ENCODE data around the gene ZNF888. TPM values are rescaled to one million over a fixed set of nuclear protein-coding genes. Genes with fewer than 3 reads are reported as not detected.
"Not testable (repeated sequence)": the region's sequence is repeated elsewhere in the genome, so short reads cannot be mapped to it uniquely, and the experiment has no call there.

The ZNF888 gene
- total RNA-seq, 4 donors from 2014 or later: 1.3 to 6.6 (median 5.3) TPM

DNA sequence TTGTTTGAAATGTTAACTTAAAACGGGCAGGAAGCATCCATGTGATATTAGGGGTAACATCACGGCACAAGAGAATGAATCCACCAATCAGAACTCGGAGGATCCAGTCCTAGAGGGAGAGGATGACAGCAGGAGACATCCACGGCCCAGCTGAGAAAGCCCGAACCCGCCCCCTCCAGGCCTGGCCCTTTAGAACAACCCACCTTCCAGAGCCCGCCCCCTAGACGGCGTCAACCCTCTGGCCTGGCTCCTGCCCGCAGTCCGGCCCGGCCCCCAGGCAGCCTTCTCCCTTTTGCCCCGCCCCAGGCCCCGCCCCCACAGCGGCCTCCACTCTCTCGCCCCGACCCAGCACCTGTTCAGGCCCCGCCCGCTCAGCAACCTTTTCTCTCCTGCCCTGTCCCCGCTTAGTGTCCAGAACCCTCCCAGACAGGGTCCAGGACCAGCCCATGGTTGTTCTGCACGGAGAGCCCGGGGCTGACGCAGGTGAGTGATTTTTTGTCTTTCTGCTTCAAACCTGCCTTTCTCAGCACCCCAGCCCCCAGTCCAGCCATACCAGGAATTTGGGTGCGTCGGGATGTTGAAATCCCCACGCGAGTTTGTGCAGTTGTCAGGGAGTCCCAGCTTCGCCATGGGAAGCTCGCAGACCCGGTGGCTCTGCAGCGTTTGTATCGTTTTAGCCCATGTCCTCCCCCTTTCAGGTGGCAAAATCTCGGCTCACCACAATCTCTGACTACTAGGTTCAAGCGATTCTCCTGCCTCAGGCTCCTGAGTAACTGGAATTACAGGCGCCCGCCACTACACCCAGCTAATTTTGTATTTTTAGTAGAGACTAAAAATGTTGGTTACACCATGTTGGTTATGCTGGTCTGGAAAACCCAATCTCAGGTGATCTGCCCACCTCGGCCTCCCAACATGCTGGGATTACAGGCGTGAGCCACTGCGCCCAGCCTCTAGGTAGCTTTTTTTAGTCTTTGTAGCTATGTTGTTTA lies 23.4 kb upstream of the ZNF888 start:
- DNase-seq: peak in 1 of 3 donors; percentile 52

DNA sequence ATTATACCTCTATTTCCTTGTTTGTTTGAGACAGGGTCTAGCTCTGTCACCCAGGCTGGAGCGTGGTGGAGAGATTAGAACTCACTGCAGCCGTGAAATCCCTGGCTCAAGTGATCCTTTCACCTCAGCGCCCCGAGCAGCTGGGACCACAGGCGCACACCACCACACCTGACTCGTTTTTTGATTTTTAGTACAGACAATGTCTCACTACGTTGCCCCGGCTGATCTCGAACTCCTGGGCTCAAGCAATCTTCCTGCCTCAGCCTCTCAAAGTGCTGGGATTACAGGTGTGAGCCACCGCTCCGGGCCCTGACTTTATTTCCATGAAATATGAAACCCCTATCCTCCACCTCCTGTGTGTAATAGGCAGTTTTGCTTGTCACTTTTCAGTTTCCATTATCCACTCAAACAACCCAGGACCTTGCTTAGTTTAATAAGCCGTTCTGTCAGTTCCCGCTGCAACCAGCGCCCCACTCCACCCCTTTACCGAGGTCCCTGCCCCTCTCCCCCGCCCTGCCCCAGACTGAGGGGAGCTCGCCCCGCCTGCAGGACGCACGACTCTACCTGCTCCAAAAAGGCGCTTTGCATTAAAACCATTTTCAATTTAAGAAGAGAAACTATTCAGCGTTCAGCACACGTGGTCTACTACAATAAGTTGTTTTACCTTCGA lies 22.6 kb upstream of the ZNF888 start:
- Histone ChIP-seq H3K9me3 (peaks cover 0 to 47% (median 20%) of the 10 kb centered on the region in 4 donors), H3K4me1 (peaks cover 0 to 4% (median 0%) of the 10 kb centered on the region in 4 donors), H3K36me3 (peaks cover 0 to 10% (median 0%) of the 10 kb centered on the region in 3 donors), H3K27ac (no peak overlapping the region), H3K27me3 (no peaks in the 10 kb centered on the region), H3K4me3 (no peak overlapping the region)
- DNase-seq: no peak
- no peak for TF ChIP-seq CTCF (IDR thresholded peaks at IDR 0.05)
- no peak for TF ChIP-seq POLR2A (IDR thresholded peaks at IDR 0.05)

More for the DNA sequence above, 23.4 kb upstream of the ZNF888 start:
- peaks cover 0 to 18% (median 1%) of the 10 kb centered on the region in 3 donors for H3K36me3 ChIP-seq
- H3K27ac ChIP-seq: no peak overlapping the region
- H3K4me1 ChIP-seq: peaks cover 0 to under 1% (median 0%) of the 10 kb centered on the region in 4 donors
- H3K4me3 ChIP-seq: no peak overlapping the region
- no peaks in the 10 kb centered on the region for H3K27me3 ChIP-seq
- no peak for TF ChIP-seq CTCF (IDR thresholded peaks at IDR 0.05)
- TF ChIP-seq POLR2A (IDR thresholded peaks at IDR 0.05): no peak
- H3K9me3 ChIP-seq: peaks cover 0 to 56% (median 22%) of the 10 kb centered on the region in 4 donors

- H3K4me3 ChIP-seq, H3K27ac ChIP-seq, H3K36me3 ChIP-seq, H3K27me3 ChIP-seq, H3K4me1 ChIP-seq, DNase-seq: not testable (repeated sequence)
- peaks cover 0 to 39% (median 16%) of the 10 kb centered on the region in 4 donors for H3K9me3 ChIP-seq
Measured at GRCh38 chr19:52944703-52945493, 21.7 kb upstream of the ZNF888 start.

DNA sequence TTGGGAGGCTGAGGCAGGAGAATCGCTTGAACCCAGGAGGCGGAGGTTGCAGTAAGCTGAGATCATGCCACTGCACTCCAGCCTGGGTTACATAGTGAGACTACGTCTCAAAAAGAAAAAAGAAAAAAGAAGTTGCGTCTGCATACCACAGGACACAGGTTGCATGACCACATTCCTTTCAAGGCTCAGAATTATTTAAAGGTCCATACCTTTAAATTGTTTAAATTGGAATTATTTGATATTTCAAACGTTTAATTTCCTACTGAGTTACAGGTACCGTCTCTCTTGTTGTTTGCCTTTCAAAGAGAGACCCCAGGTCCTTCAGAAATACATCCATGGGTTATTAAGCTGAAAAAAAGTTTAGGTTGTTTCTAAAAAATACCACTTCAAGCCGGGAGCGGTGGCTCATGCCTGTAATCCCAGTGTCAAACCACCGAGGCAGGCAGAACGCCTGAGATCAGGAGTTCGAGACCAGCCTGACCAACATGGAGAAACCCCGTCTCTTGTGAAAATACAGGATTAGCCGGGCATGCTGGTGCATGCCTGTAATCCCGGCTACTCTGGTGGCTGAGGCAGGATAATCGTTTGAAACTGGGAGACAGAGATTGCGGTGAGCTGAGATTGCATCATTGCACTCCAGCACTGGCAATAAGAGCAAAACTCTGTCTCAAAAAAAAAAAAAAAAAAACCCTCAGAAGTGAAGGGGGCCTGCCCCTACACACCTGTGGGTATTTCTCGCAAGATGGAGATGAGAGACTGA lies 20.8 kb upstream of the ZNF888 start:
- no peak for DNase-seq
- Histone ChIP-seq H3K4me3 (no peak overlapping the region), H3K27ac (no peak overlapping the region), H3K9me3 (peaks cover 0 to 34% (median 12%) of the 10 kb centered on the region in 4 donors), H3K36me3 (no peaks in the 10 kb centered on the region), H3K4me1 (peaks cover 0 to 4% (median 0%) of the 10 kb centered on the region in 4 donors), H3K27me3 (no peaks in the 10 kb centered on the region)
- no peak for TF ChIP-seq POLR2A (IDR thresholded peaks at IDR 0.05)
- no peak for TF ChIP-seq CTCF (IDR thresholded peaks at IDR 0.05)

DNA sequence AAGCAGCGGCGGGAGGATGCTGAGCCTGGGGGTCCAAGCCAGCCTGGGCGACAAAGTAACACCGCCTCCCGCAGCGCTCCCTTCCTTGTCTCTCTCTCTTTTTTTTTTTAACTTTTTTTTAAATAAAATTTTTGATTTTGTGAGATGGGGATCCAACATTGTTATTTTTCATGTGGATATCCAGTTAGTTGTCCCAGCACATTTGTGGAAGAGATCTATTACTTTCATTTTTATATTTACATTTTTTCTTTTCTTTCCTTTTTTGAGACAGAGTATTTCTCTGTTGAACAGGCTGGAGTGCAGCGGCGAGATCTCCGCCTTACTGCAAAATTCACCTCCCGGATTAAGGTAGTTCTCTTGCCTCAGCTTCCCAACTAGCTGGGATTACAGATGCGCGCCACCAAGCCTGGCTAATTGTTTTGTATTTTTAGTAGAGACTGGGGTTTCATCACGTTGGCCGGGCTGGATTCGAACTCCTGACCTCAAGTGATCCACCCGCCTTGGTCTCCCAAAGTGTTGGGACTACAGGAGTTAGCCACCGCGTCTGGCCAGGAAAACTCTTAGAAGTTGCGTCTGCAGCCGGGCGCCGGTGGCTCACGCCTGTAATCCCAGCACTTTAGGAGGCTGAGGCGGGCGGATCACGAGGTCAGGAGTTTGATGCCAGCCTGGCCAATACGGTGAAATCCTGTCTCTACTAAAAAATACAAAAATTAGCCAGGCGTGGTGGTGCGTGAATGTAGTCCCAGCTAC lies 20.1 kb upstream of the ZNF888 start:
- peak overlapping the region; percentile 59 to 82 (median 76) for H3K27ac ChIP-seq
- peak overlapping the region; percentile 58 to 80 (median 64) for H3K4me3 ChIP-seq
- TF ChIP-seq CTCF (IDR thresholded peaks at IDR 0.05) (no peak), POLR2A (IDR thresholded peaks at IDR 0.05) (no peak)
- H3K9me3 ChIP-seq: peaks cover 0 to 26% (median 9%) of the 10 kb centered on the region in 4 donors
- H3K36me3 ChIP-seq: no peaks in the 10 kb centered on the region
- no peaks in the 10 kb centered on the region for H3K27me3 ChIP-seq
- peaks cover 0 to 4% (median 0%) of the 10 kb centered on the region in 4 donors for H3K4me1 ChIP-seq
- DNase-seq: no peak
